ENCODE measurements around the gene F12. TPM values are rescaled to one million over a fixed set of nuclear protein-coding genes. Genes with fewer than 3 reads are reported as not detected.

F12 gene
- total RNA-seq, 1 experiment from 2014 or later: 2.4 TPM

DNA sequence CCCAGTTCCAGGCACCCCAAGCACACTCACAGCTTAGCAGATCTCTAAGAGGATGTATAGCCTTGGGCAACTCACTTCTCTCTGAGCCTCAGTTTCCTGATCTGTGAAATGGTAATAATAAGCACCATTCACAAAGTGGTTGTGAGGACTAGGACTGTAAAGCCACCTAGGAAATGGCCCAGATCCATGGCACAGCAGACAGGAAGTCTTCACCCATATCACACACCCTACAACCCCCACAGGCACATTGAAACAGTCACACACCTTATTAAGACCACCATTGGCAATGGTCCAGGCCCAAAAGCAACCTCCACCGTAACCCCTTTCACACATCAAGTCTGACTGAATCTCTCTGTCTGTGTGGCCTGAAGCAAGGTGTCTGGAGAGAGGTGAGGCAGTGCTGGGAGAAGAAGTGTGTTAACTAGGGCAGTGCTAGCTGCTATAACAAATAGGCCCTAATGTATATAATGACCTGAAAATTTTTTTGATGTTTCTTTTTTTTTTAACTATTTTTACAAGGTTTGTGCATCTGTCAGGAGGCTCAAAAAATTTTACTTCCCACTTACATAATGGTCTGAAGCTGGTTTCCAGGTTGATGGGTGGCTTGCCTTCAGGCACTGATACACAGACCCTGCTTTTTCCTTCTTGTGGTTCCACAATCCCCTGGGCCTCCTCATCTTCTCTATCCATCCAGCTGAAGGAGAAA is 54.0 kb downstream of the F12 start:
- DNase-seq (ENCODE audit: low read depth): no peak

DNA sequence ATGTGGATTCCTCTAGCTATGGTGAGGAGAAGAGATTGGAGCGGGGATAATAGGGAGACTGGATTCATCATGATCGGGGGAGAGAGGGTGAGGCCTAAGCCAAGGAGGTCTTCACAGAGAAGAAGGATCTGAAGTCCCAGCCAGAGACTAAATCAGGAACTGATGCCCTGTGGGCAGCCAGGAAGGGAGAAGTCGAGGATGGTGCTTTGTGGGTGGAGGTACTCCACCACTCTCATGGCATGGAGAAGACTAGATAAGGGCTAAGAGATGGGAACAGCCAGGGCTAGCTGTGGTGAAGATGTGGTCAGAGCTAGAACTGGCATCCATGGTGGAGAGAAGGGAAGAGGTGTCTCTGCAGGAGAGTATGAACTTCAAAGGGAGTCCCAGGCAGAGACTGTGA is 54.7 kb downstream of the F12 start:
- DNase-seq (ENCODE audit: low read depth): no peak

DNA sequence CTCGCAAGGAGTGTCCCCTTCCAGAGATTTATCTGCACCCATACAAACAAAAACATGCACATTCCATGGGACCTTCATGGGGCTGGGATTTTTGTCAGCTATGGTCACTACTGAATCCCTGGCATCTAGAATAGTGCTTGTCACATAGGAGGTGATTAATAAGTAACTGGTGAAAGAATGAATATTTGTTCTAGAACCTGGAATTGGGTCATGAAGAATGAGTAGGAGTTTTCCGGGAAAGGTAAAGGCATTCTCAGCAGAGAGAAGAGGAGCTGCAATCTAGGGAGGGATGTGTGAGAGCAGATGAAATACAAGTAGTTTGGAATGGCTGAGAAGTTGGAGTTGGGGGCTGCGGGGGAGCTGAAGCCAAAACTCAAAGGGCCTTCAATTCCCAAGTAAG is 55.1 kb downstream of the F12 start:
- no peak for DNase-seq (ENCODE audit: low read depth)

GRCh38 chr5:177353093-177353492 is 56.3 kb downstream of the F12 start:
- no peak for DNase-seq (ENCODE audit: low read depth)

Other genes starting within 250 kb of the F12 start
- gene RAB24, start 105.8 kb downstream of the F12 start, total RNA-seq (2014; rRNA removed; shearing (Covaris generic)): 8.2 and 17.0 TPM in 2 replicates
- 238 and 249 TPM in 2 replicates for gene PRELID1, start 105.8 kb downstream of the F12 start, total RNA-seq (2014; rRNA removed; shearing (Covaris generic))
- gene MXD3, start 97.7 kb downstream of the F12 start, total RNA-seq (2014; rRNA removed; shearing (Covaris generic)): 29.7 and 36.1 TPM in 2 replicates
- 443 and 538 TPM in 2 replicates for gene LMAN2, start 57.9 kb downstream of the F12 start, total RNA-seq (2014; rRNA removed; shearing (Covaris generic))
- gene RGS14, start 51.6 kb downstream of the F12 start, total RNA-seq (2014; rRNA removed; shearing (Covaris generic)): 9.8 and 11.5 TPM in 2 replicates
- gene SLC34A1, start 25.1 kb downstream of the F12 start, total RNA-seq (2014; rRNA removed; shearing (Covaris generic)): 0.02 TPM in 1 of 2 replicates, not detected in the other
- not detected in 2 replicates for gene PFN3, start 8.9 kb downstream of the F12 start, total RNA-seq (2014; rRNA removed; shearing (Covaris generic))
- 20.2 and 37.3 TPM in 2 replicates for gene GRK6, start 17.1 kb upstream of the F12 start, total RNA-seq (2014; rRNA removed; shearing (Covaris generic))
- gene PRR7, start 37.2 kb upstream of the F12 start, total RNA-seq (2014; rRNA removed; shearing (Covaris generic)): 24.8 and 44.4 TPM in 2 replicates
- 73.0 and 121 TPM in 2 replicates for gene DBN1, start 64.1 kb upstream of the F12 start, total RNA-seq (2014; rRNA removed; shearing (Covaris generic))
- 172 and 230 TPM in 2 replicates for gene PDLIM7, start 88.0 kb upstream of the F12 start, total RNA-seq (2014; rRNA removed; shearing (Covaris generic))
- gene DOK3, start 100.3 kb upstream of the F12 start, total RNA-seq (2014; rRNA removed; shearing (Covaris generic)): 2.2 and 6.7 TPM in 2 replicates
- gene DDX41, start 107.4 kb upstream of the F12 start, total RNA-seq (2014; rRNA removed; shearing (Covaris generic)): 66.0 and 103 TPM in 2 replicates
- 5.9 and 10.6 TPM in 2 replicates for gene FAM193B, start 145.0 kb upstream of the F12 start, total RNA-seq (2014; rRNA removed; shearing (Covaris generic))
- gene TMED9, start 182.6 kb upstream of the F12 start, total RNA-seq (2014; rRNA removed; shearing (Covaris generic)): 179 and 205 TPM in 2 replicates
- gene B4GALT7, start 190.6 kb upstream of the F12 start, total RNA-seq (2014; rRNA removed; shearing (Covaris generic)): 37.1 and 43.0 TPM in 2 replicates

Measured in M059J (cell line).